Right ventricle myocardium inferior (tissue), 1 donor: ENCODE measurements around the gene NDUFA1. TPM values are rescaled to one million over a fixed set of nuclear protein-coding genes. Genes with fewer than 3 reads are reported as not detected.
"Not testable (repeated sequence)": the region's sequence is repeated elsewhere in the genome, so short reads cannot be mapped to it uniquely, and the experiment has no call there.

Experiments used
- ATAC-seq: fragments of 200-7000 bp; cut with Tn5 transposase; one replicate; pipeline ENCODE4 v1.9.1; 2020; ENCODE audit warnings: mild to moderate bottlenecking, moderate library complexity
- DNase-seq: peaks from one replicate; pipeline ENCODE4 v3.0.0; 2021; ENCODE audit errors: missing footprints
- intact Hi-C: fragments of 100-400 bp; cut with DNase I; formaldehyde crosslinking; loops from one replicate; pipeline ENCODE4 v1.11.0; 2022
- total RNA-seq: library from RNA; stranded (reverse); fragmentation: NEBNext Ultra II Directional; extraction: Animal tissue kit (Norgen Biotek cat#: 25700); gene quantifications from one replicate; pipeline ENCODE4 v1.2.1, GENCODE V29; 2021
- donor health status: DM: no; HTN: yes; CAD: no; lungs with severe emphysema.

The NDUFA1 gene
- total RNA-seq, 1 donor from 2014 or later: 683 TPM

DNA sequence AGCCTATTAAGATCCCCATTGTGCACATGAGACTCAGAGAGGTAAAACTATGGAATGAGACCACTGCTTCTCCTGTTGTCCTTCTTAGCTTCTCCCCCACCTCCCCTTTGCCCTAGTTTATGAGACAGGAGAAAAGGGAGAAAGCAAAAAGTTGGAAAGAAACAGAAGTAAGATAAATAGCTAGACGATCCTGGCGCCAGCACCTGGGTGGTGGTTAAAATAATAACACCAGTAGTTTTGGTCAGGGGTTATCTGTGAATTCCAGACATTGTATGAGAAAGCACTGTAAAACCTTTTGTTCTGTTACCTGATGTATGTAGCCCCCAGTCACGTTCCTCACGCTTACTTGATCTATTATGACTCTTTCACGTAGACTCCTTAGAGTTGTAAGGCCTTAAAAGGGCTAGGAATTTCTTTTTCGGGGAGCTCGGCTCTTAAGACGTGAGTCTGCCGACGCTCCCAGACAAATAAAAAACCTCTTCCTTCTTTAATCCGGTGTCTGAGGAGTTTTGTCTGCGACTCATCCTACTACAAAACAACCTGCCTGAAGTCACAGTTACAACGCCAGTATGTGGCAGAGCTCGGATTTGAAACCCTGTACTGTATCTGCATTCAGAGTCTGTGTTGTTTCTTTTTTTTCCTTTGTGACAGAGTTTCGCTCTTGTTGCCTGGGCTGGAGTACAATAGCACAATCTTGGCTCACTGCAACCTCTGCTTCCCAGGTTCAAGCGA, 20.5 kb downstream of the NDUFA1 start:
- ATAC-seq: not testable (repeated sequence)

GRCh38 chrX:119895843-119896326, 24.3 kb downstream of the NDUFA1 start, which contains the start of gene AKAP14:
AKAP14 (plus strand) TSS chrX:119895893; CDS start chrX:119903224, 7,331 bp downstream.
- intact Hi-C loops: no loop called here
- no peak for ATAC-seq
- DNase-seq: no peak

More for the DNA sequence above, 20.5 kb downstream of the NDUFA1 start:
- intact Hi-C loops, DNase-seq: not testable (repeated sequence)

DNA sequence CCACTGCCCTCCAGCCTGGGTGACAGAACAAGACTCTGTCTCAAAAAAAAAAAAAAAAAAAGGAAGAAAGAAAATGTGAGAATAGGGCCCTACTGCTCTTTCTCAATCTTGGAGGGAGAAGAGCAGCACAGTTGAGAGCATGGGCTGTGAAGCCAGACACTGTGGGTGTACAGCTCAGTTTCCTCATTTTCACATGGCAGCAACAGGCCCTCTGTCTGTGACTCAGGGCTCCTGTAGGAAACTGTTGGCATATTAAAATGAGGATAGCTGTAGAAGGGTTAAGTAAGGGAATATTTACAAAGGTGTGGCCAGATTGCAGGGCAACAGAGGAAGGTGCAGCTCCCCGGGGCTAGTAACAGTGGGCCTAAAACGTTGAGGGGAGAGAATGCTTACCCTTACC, 27.5 kb downstream of the NDUFA1 start:
- ATAC-seq (no peak), DNase-seq (no peak)
- intact Hi-C loops: no loop called here

- ATAC-seq (no peak), DNase-seq (no peak)
- intact Hi-C loops: no loop called here
Observed at GRCh38 chrX:119900976-119901375, 29.3 kb downstream of the NDUFA1 start.

DNA sequence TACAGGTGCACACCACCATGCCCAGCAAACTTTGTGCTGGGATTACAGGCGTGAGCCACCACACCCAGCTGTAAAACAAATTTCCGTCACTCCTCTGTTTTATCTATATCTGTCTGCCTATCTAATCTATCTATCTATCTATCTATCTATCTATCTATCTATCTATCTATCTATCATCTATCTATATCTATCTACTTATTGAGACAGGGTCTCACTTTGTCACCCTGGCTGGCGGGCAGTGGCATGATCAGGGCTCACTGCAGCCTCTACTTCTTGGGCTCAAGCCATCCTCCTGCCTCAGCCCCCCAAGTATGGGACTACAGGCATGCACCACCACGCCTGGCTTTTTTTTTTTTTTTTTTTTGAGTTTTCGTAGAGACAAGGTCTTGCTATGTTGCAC, 44.7 kb downstream of the NDUFA1 start:
- intact Hi-C loops: no loop called here
- DNase-seq (no peak), ATAC-seq (no peak)

- DNase-seq (no peak), ATAC-seq (no peak)
- intact Hi-C loops: no loop called here
Observed at GRCh38 chrX:119917877-119918276, 46.2 kb downstream of the NDUFA1 start.

GRCh38 chrX:119919835-119920585, 48.4 kb downstream of the NDUFA1 start:
- no peak for DNase-seq
- ATAC-seq: no peak
- intact Hi-C loops: no loop called here

DNA sequence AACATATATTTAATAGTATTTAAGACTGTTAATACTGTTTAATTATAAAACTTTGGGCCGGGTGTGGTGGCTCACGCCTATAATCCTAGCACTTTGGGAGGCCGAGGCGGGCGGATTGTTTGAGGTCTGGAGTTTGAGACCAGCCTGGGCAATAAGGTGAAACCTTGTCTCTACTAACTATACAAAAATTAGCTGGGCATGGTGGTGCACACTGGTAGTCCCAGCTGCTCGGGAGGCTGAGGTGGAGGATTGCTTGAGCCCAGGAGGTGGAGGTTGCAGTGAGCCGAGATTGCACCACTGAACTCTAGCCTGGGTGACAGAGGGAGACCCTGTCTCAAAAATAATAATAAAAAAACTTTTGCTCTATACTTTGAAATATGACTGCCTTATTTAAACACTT, 50.8 kb downstream of the NDUFA1 start:
- intact Hi-C loops, DNase-seq, ATAC-seq: not testable (repeated sequence)

Other genes with a start within 250 kb of the NDUFA1 start
- gene SEPTIN6, start 178.7 kb upstream of the NDUFA1 start, total RNA-seq: 10.1 TPM
- gene SOWAHD, start 113.2 kb upstream of the NDUFA1 start, total RNA-seq: 0.41 TPM
- gene RPL39, start 80.2 kb upstream of the NDUFA1 start, total RNA-seq: 1,140 TPM
- 3.4 TPM for gene UPF3B, start 18.9 kb upstream of the NDUFA1 start, total RNA-seq
- gene RNF113A, start 99 bp upstream of the NDUFA1 start, total RNA-seq: 8.1 TPM
- gene AKAP14, start 24.1 kb downstream of the NDUFA1 start, total RNA-seq: not detected
- gene NKAP, start 71.9 kb downstream of the NDUFA1 start, total RNA-seq: 4.7 TPM
- gene RHOXF2B, start 205.9 kb downstream of the NDUFA1 start, total RNA-seq: not detected
- not detected for gene RHOXF1, start 244.1 kb downstream of the NDUFA1 start, total RNA-seq